T47D (cell line): ENCODE measurements around the gene PREP.
A peak's percentile ranks its signal among the peaks of the same experiment; 100 is the strongest.

Source experiments
- DNase-seq, 2 experiments: peaks; one replicate each; pipeline versions ENCODE4 v3.0.0 to v3.0.0-alpha.2; 2011 to 2012; ENCODE audit warnings: low read depth in 1 of 2, low spot score in 1 of 2
- JUND ChIP-seq: IDR thresholded peaks from 2 replicates; pipeline ENCODE4 v1.6.1; 2012; ENCODE audit warnings: low read depth
- in situ Hi-C: cut with HindIII; loops from 2 replicates; pipeline ENCODE4 v1.10.0; 2016; ENCODE audit warnings: low sequenced_read_pairs, low pct_unique_long_range_greater_than_20kb

PREP gene

GRCh38 chr6:105382958-105383357 lies 19.9 kb downstream of the PREP start:
- no peak for DNase-seq
- in situ Hi-C loops, result no loop called here
- no peak for TF ChIP-seq JUND

GRCh38 chr6:105382496-105382895 lies 20.4 kb downstream of the PREP start:
- DNase-seq, result no peak
- TF ChIP-seq JUND, result no peak
- in situ Hi-C loops, result no loop called here

- TF ChIP-seq JUND, result no peak
- in situ Hi-C loops, result no loop called here
- DNase-seq, result no peak
Measured at GRCh38 chr6:105380634-105381033, 22.2 kb downstream of the PREP start.

- no peak for TF ChIP-seq JUND
Measured at GRCh38 chr6:105375797-105376196, 27.1 kb downstream of the PREP start.

GRCh38 chr6:105374010-105374420 lies 28.9 kb downstream of the PREP start:
- peak; percentile 41 to 88 for DNase-seq
- peak; percentile 60; the same call in 1 of the 2 replicates for TF ChIP-seq JUND
- in situ Hi-C loops, result no loop called here

More at GRCh38 chr6:105375797-105376196, 27.1 kb downstream of the PREP start:
- no peak for DNase-seq
- in situ Hi-C loops, result no loop called here

- in situ Hi-C loops, result no loop called here
- no peak for DNase-seq
- no peak for TF ChIP-seq JUND
Measured at GRCh38 chr6:105373481-105373880, 29.4 kb downstream of the PREP start.

- in situ Hi-C loops, result no loop called here
- TF ChIP-seq JUND, result no peak
- DNase-seq, result no peak
Measured at GRCh38 chr6:105372849-105373182, 30.1 kb downstream of the PREP start.

GRCh38 chr6:105372142-105372848 lies 30.6 kb downstream of the PREP start:
- DNase-seq, result no peak
- TF ChIP-seq JUND, result no peak
- in situ Hi-C loops, result no loop called here

- in situ Hi-C loops, result no loop called here
- DNase-seq, result no peak
- TF ChIP-seq JUND, result no peak
Measured at GRCh38 chr6:105370351-105370750, 32.5 kb downstream of the PREP start.

GRCh38 chr6:105369145-105369544 lies 33.7 kb downstream of the PREP start:
- in situ Hi-C loops, result no loop called here
- TF ChIP-seq JUND, result no peak
- no peak for DNase-seq

- in situ Hi-C loops, result no loop called here
- DNase-seq, result no peak
- no peak for TF ChIP-seq JUND
Measured at GRCh38 chr6:105364243-105364642, 38.6 kb downstream of the PREP start.

- no peak for TF ChIP-seq JUND
- in situ Hi-C loops, result no loop called here
- DNase-seq, result peak in 1 of 2 experiments; percentile 23
Measured at GRCh38 chr6:105363100-105363754, 39.7 kb downstream of the PREP start.

- TF ChIP-seq JUND, result peak; percentile 69; the same call in 1 of the 2 replicates
- DNase-seq, result peak; percentile 20 to 79
- in situ Hi-C loops, result no loop called here
Measured at GRCh38 chr6:105359419-105360370, 43.2 kb downstream of the PREP start.
